KMS-11 (cell line): Measurements from ENCODE around the gene COL4A6.

ENCODE experiments used
- H2AFZ ChIP-seq: fragments of 200-600 bp; sonication (generic); 2 replicates; pipeline ENCODE4 v1.6.1; 2016; ENCODE audit warnings: antibody characterized with exemption, mixed run types, low read depth
- H3K27ac ChIP-seq: fragments of 200-600 bp; sonication (generic); 2 replicates; pipeline ENCODE4 v1.6.1; 2016; ENCODE audit warnings: mild to moderate bottlenecking, mixed run types
- H3K27me3 ChIP-seq: fragments of 200-600 bp; sonication (generic); 2 replicates; pipeline ENCODE4 v1.6.1; 2017; ENCODE audit warnings: mild to moderate bottlenecking, low read depth, mixed run types, moderate library complexity; ENCODE audit not compliant: insufficient read depth
- H3K36me3 ChIP-seq: fragments of 200-600 bp; sonication (generic); 2 replicates; pipeline ENCODE4 v1.6.1; 2017; ENCODE audit warnings: mild to moderate bottlenecking, mixed run types; ENCODE audit not compliant: insufficient read depth
- H3K4me1 ChIP-seq: fragments of 200-600 bp; sonication (generic); 2 replicates; pipeline ENCODE4 v1.6.1; 2016; ENCODE audit warnings: mild to moderate bottlenecking, low read depth, mixed run types; ENCODE audit not compliant: poor library complexity, severe bottlenecking
- H3K4me2 ChIP-seq: fragments of 200-600 bp; sonication (generic); 2 replicates; pipeline ENCODE4 v1.7.0; 2016; ENCODE audit warnings: mild to moderate bottlenecking, mixed run types
- H3K4me3 ChIP-seq: fragments of 200-600 bp; sonication (generic); IDR thresholded peaks from 2 replicates; pipeline ENCODE4 v1.6.1; 2017; ENCODE audit warnings: low read depth, low read length, mixed read lengths; ENCODE audit not compliant: insufficient read depth
- H3K79me2 ChIP-seq: fragments of 200-600 bp; sonication (generic); 2 replicates; pipeline ENCODE4 v1.6.1; 2016; ENCODE audit warnings: low read depth, mixed run types; ENCODE audit not compliant: insufficient read depth
- H3K9ac ChIP-seq: fragments of 200-600 bp; sonication (generic); 2 replicates; pipeline ENCODE4 v1.6.1; 2016; ENCODE audit warnings: mild to moderate bottlenecking, mixed run types
- H4K20me1 ChIP-seq: fragments of 200-600 bp; sonication (generic); 2 replicates; pipeline ENCODE4 v1.6.1; 2016; ENCODE audit warnings: mild to moderate bottlenecking, mixed run types; ENCODE audit not compliant: insufficient read depth
- TF ChIP-seq, protein P1 (sequence below): fragments of 200-600 bp; sonication (generic); conservative IDR thresholded peaks from 2 replicates; pipeline ENCODE4 v1.6.1; 2017; ENCODE audit warnings: low read depth, mild to moderate bottlenecking, antibody characterized with exemption, low read length, moderate library complexity, mixed read lengths

Gene COL4A6

DNA sequence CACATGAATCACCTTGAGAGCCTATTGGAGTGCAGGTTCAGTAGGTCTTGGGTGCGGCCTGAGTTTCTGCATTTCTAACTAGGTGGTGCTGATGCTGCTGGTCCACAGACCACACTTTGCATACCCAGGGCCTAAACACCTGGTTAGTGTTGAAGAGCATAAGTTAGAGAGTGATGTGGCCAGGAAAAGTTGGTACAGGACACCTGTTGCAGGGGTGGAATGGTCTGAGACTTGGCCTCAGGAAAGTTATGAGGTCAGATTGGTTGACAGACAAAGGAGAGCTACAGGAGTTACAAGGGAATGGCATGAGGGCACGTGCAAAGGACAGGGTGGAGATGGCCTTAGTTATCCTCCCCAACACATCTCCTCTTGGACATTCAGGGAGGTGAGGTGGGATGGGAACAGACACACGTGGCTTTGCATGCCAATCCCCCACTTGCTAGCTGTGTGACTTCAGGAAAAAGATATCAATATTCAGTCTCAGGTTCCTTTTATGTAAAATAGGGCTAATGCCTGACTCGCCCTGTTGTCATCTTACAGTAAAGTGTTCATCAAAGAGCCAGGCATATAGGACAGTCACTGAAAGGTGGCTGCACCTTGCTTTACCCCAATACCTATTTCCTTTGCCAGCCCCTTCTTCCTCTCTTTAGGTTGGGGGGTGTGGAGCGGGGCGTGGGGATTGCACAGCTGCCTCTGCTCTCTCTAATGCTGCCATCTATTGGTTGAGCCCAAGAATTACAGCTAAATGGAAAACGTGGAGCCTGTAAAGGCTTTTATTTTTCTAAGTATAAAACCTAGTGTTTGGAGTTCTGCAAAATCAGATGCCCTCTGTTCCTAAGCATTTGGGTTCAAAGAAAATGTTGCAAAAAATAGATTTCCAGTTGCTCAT is 299.2 kb downstream of the COL4A6 start:
- Histone ChIP-seq H4K20me1 (no peaks in the 10 kb centered on the region), H3K27me3 (no peaks in the 10 kb centered on the region), H3K79me2 (no peaks in the 10 kb centered on the region), H2AFZ (no peak overlapping the region), H3K4me2 (no peak overlapping the region), H3K27ac (no peak overlapping the region), H3K36me3 (no peaks in the 10 kb centered on the region), H3K4me1 (no peaks in the 10 kb centered on the region), H3K9ac (no peak overlapping the region), H3K4me3 (no peak overlapping the region)
- TF ChIP-seq, protein P1, sequence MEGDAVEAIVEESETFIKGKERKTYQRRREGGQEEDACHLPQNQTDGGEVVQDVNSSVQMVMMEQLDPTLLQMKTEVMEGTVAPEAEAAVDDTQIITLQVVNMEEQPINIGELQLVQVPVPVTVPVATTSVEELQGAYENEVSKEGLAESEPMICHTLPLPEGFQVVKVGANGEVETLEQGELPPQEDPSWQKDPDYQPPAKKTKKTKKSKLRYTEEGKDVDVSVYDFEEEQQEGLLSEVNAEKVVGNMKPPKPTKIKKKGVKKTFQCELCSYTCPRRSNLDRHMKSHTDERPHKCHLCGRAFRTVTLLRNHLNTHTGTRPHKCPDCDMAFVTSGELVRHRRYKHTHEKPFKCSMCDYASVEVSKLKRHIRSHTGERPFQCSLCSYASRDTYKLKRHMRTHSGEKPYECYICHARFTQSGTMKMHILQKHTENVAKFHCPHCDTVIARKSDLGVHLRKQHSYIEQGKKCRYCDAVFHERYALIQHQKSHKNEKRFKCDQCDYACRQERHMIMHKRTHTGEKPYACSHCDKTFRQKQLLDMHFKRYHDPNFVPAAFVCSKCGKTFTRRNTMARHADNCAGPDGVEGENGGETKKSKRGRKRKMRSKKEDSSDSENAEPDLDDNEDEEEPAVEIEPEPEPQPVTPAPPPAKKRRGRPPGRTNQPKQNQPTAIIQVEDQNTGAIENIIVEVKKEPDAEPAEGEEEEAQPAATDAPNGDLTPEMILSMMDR, result peak; percentile 61

DNA sequence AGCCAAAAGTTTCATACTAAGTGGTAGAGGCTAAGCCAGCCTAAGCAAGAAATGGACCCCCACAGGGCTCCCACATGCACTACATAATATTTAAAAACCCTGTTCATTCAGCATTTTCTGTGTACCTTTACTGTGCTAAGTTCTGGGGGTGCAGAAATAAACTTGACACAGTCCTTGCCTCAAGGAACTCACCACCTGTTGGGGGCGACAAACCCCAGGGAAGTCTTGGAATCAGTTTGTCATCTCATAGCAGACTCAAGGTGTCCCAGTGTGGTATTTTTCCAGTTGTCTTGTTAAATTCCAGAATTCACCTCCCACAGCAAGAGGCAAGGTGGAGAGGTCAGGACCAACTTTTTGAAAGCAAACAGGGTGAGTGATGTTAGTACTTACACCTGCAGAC is 303.5 kb downstream of the COL4A6 start:
- H3K4me3 ChIP-seq, result no peak overlapping the region
- no peaks in the 10 kb centered on the region for H4K20me1 ChIP-seq
- no peak overlapping the region for H3K4me2 ChIP-seq
- H3K4me1 ChIP-seq, result no peaks in the 10 kb centered on the region
- H2AFZ ChIP-seq, result no peak overlapping the region
- TF ChIP-seq, protein P1, result no peak
- no peaks in the 10 kb centered on the region for H3K79me2 ChIP-seq
- no peaks in the 10 kb centered on the region for H3K27me3 ChIP-seq
- no peaks in the 10 kb centered on the region for H3K36me3 ChIP-seq
- no peak overlapping the region for H3K27ac ChIP-seq
- no peak overlapping the region for H3K9ac ChIP-seq

DNA sequence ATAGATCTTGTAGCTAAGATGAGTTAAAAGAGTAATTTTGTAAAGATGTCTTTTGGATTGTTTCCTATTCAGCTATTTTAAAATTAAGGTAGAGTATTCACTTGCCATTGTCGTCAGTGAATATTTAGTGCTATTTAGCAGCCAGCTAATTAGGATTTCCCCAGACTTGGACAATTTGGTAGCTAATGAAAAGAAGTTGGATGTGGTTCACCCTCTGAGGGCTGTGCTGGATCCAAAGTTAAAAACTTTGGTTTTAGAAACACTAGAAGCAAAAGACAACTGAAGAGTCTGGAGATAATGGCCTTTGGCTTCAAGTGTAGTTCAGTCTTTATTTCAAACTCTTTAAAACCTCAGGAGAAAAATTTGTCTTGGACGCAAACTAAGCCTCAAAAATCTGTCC is 305.3 kb downstream of the COL4A6 start:
- no peak overlapping the region for H3K4me2 ChIP-seq
- H3K9ac ChIP-seq, result no peak overlapping the region
- H2AFZ ChIP-seq, result no peak overlapping the region
- H3K79me2 ChIP-seq, result no peaks in the 10 kb centered on the region
- no peak overlapping the region for H3K27ac ChIP-seq
- H3K4me3 ChIP-seq, result no peak overlapping the region
- TF ChIP-seq, protein P1, result no peak
- H3K36me3 ChIP-seq, result no peaks in the 10 kb centered on the region
- H4K20me1 ChIP-seq, result no peaks in the 10 kb centered on the region
- no peaks in the 10 kb centered on the region for H3K4me1 ChIP-seq
- no peaks in the 10 kb centered on the region for H3K27me3 ChIP-seq

DNA sequence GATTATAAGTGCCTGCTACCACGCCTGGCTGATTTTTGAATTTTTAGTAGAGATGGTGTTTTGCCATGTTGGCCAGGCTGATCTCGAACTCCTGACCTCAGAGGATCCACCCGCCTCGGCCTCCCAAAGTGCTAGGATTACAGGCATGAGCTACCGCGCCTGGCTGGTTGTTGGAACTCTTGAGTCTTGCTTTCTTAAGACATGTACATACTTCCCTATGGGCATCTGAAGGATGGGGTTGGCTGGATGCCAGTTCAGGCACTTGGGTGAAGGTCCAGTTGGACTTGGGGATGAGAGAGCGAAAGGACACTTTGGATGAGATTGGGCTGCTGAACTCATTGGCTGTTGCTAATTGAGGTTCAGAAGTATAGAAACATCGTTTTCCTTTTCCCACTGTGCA is 306.2 kb downstream of the COL4A6 start:
- Histone ChIP-seq H3K36me3 (no peaks in the 10 kb centered on the region), H3K27me3 (no peaks in the 10 kb centered on the region)

More for the DNA sequence above, 306.2 kb downstream of the COL4A6 start:
- H3K4me1 ChIP-seq, result no peaks in the 10 kb centered on the region
- H3K4me3 ChIP-seq, result no peak overlapping the region
- no peak overlapping the region for H3K9ac ChIP-seq
- no peak overlapping the region for H3K27ac ChIP-seq
- no peaks in the 10 kb centered on the region for H3K79me2 ChIP-seq
- H2AFZ ChIP-seq, result no peak overlapping the region
- no peaks in the 10 kb centered on the region for H4K20me1 ChIP-seq
- no peak overlapping the region for H3K4me2 ChIP-seq
- TF ChIP-seq, protein P1, result no peak
